Mesenchymal stem cell (in vitro differentiated cells and primary cell): ENCODE measurements around the gene CAPSL.

Experiments
- DNase-seq: peaks from one replicate; pipeline ENCODE4 v3.0.0-alpha.2; 2013
- H2AFZ ChIP-seq: one replicate; pipeline ENCODE4 v1.6.1; 2013; ENCODE audit warnings: low read depth, mild to moderate bottlenecking, control low read depth, inconsistent platforms, low read length, moderate library complexity
- H2AK5ac ChIP-seq: 2 replicates; pipeline ENCODE4 v1.6.1; 2013; ENCODE audit warnings: low read length, moderate library complexity, mild to moderate bottlenecking, inconsistent platforms; ENCODE audit not compliant: severe bottlenecking
- H2BK120ac ChIP-seq: one replicate; pipeline ENCODE4 v1.6.1; 2013; ENCODE audit warnings: low read depth, mild to moderate bottlenecking, inconsistent platforms, low read length, moderate library complexity
- H2BK12ac ChIP-seq, 2 experiments: one replicate each; pipeline ENCODE4 v1.6.1; 2013; ENCODE audit warnings: inconsistent platforms in 2 of 2, low read length in 2 of 2, mild to moderate bottlenecking in 2 of 2, moderate library complexity in 2 of 2, control low read depth in 1 of 2
- H2BK15ac ChIP-seq: one replicate; pipeline ENCODE4 v1.6.1; 2013; ENCODE audit warnings: mild to moderate bottlenecking, low read depth, inconsistent platforms; ENCODE audit not compliant: poor library complexity, severe bottlenecking
- H2BK5ac ChIP-seq: 2 replicates; pipeline ENCODE4 v1.6.1; 2013; ENCODE audit warnings: low read depth, mild to moderate bottlenecking, low read length, control low read depth, inconsistent platforms; ENCODE audit not compliant: poor library complexity, severe bottlenecking
- H3K14ac ChIP-seq, 2 experiments: one replicate each; pipeline ENCODE4 v1.6.1; 2013; ENCODE audit warnings: inconsistent platforms in 2 of 2, low read length in 2 of 2, control low read depth in 1 of 2, mild to moderate bottlenecking in 1 of 2, moderate library complexity in 1 of 2
- H3K18ac ChIP-seq, 2 experiments: one replicate each; pipeline ENCODE4 v1.6.1; 2013; ENCODE audit warnings: inconsistent platforms in 2 of 2, low read length in 2 of 2, control low read depth in 1 of 2, low read depth in 1 of 2, mild to moderate bottlenecking in 1 of 2
- H3K23ac ChIP-seq, 2 experiments: one replicate each; pipeline ENCODE4 v1.6.1; 2013; ENCODE audit warnings: inconsistent platforms in 2 of 2, low read length in 2 of 2, mild to moderate bottlenecking in 2 of 2, moderate library complexity in 2 of 2, control low read depth in 1 of 2
- H3K27ac ChIP-seq: 2 replicates; pipeline ENCODE4 v1.5.1; 2013; ENCODE audit warnings: mild to moderate bottlenecking, moderate library complexity, low read length, control low read depth, inconsistent platforms; ENCODE audit not compliant: poor library complexity, severe bottlenecking
- H3K27me3 ChIP-seq, 2 experiments: 2 replicates each; pipeline versions ENCODE4 v1.6.1 to v1.7.0; 2013; ENCODE audit warnings: low read length in 2 of 2, mild to moderate bottlenecking in 2 of 2, moderate library complexity in 2 of 2, control low read depth in 1 of 2, inconsistent platforms in 1 of 2; ENCODE audit not compliant: control insufficient read depth in 1 of 2, insufficient read depth in 1 of 2
- H3K36me3 ChIP-seq, 2 experiments: 2 replicates each; pipeline versions ENCODE4 v1.6.1 to v1.7.0; 2013; ENCODE audit warnings: low read length in 2 of 2, control low read depth in 1 of 2, inconsistent platforms in 1 of 2, low read depth in 1 of 2, mild to moderate bottlenecking in 1 of 2; ENCODE audit not compliant: insufficient read depth in 2 of 2, control insufficient read depth in 1 of 2
- H3K4ac ChIP-seq, 2 experiments: one replicate each; pipeline ENCODE4 v1.6.1; 2013; ENCODE audit warnings: inconsistent platforms in 2 of 2, low read length in 2 of 2, mild to moderate bottlenecking in 2 of 2, moderate library complexity in 2 of 2, control low read depth in 1 of 2, low read depth in 1 of 2
- H3K4me1 ChIP-seq: 2 replicates; pipeline ENCODE4 v1.6.1; 2013; ENCODE audit warnings: low read depth, low read length, control low read depth; ENCODE audit not compliant: control insufficient read depth, insufficient read depth
- H3K4me2 ChIP-seq: 2 replicates; pipeline ENCODE4 v1.6.1; 2013; ENCODE audit warnings: low read length, mild to moderate bottlenecking, inconsistent platforms; ENCODE audit not compliant: poor library complexity, severe bottlenecking
- H3K4me3 ChIP-seq, 2 experiments: 2 replicates each; pipeline versions ENCODE4 v1.5.1 to v1.7.0; 2013; ENCODE audit warnings: low read length in 2 of 2, mild to moderate bottlenecking in 2 of 2, control low read depth in 1 of 2, low read depth in 1 of 2; ENCODE audit not compliant: insufficient read depth in 1 of 2
- H3K79me1 ChIP-seq: replicated peaks from 2 replicates; pipeline ENCODE4 v1.6.1; 2013; ENCODE audit warnings: mild to moderate bottlenecking, control low read depth, low read length, inconsistent platforms; ENCODE audit not compliant: poor library complexity, severe bottlenecking
- H3K9ac ChIP-seq: 2 replicates; pipeline ENCODE4 v1.7.0; 2013; ENCODE audit warnings: mild to moderate bottlenecking, low read length, moderate library complexity
- H3K9me3 ChIP-seq: 2 replicates; pipeline ENCODE4 v1.7.0; 2013; ENCODE audit warnings: mild to moderate bottlenecking, low read length; ENCODE audit not compliant: control insufficient read depth
- H4K8ac ChIP-seq: one replicate; pipeline ENCODE4 v1.6.1; 2013; ENCODE audit warnings: inconsistent platforms, mild to moderate bottlenecking, low read length, moderate library complexity
- H4K91ac ChIP-seq: one replicate; pipeline ENCODE4 v1.6.1; 2013; ENCODE audit warnings: mild to moderate bottlenecking, low read length, inconsistent platforms
- WGBS: methylation state at CpG from one replicate; pipeline ENCODE4 v1.1.7; 2013; ENCODE audit warnings: mixed read lengths; 5-methylcytosine and 5-hydroxymethylcytosine counted together

Gene CAPSL

GRCh38 chr5:35878079-35878478 is 60.3 kb downstream of the CAPSL start:
- Histone ChIP-seq H2AFZ (no peak overlapping the region), H3K4me1 (no peaks in the 10 kb centered on the region), H2BK12ac (no peak overlapping the region), H3K4ac (no peak overlapping the region), H4K91ac (no peak overlapping the region), H3K18ac (no peak overlapping the region), H3K23ac (no peak overlapping the region), H2BK15ac (no peak overlapping the region), H2BK5ac (no peak overlapping the region), H3K27ac (no peak overlapping the region), H3K9ac (no peak overlapping the region), H2BK120ac (no peak overlapping the region), H3K4me2 (no peak overlapping the region), H3K9me3 (no peaks in the 10 kb centered on the region), H3K79me1 (no peaks in the 10 kb centered on the region), H2AK5ac (no peak overlapping the region), H3K27me3 (no peaks in the 10 kb centered on the region), H4K8ac (no peak overlapping the region), H3K4me3 (no peak overlapping the region), H3K36me3 (no peaks in the 10 kb centered on the region), H3K14ac (no peak overlapping the region)
- DNase-seq: no peak

GRCh38 chr5:35877655-35878054 is 60.8 kb downstream of the CAPSL start:
- Histone ChIP-seq H2BK120ac (no peak overlapping the region), H3K4ac (no peak overlapping the region), H3K18ac (peak overlapping the region in 1 of 2 experiments; percentile 33), H3K79me1 (no peaks in the 10 kb centered on the region), H3K4me2 (no peak overlapping the region), H2BK15ac (no peak overlapping the region), H3K27me3 (no peaks in the 10 kb centered on the region), H3K4me1 (no peaks in the 10 kb centered on the region), H3K23ac (no peak overlapping the region), H3K9me3 (no peaks in the 10 kb centered on the region), H3K9ac (no peak overlapping the region), H2AK5ac (no peak overlapping the region), H3K36me3 (no peaks in the 10 kb centered on the region), H3K14ac (no peak overlapping the region), H4K91ac (no peak overlapping the region), H2BK5ac (no peak overlapping the region), H2AFZ (no peak overlapping the region), H3K27ac (no peak overlapping the region), H2BK12ac (no peak overlapping the region), H3K4me3 (no peak overlapping the region), H4K8ac (no peak overlapping the region)
- peak; percentile 46 for DNase-seq
- 92% methylated on average over 2 of the region's 2 CpGs for WGBS

- WGBS: 0% methylated on average over 1 of the region's 3 CpGs
- H2BK5ac ChIP-seq: no peak overlapping the region
- no peaks in the 10 kb centered on the region for H3K36me3 ChIP-seq
Measured at GRCh38 chr5:35876922-35877321, 61.5 kb downstream of the CAPSL start.

GRCh38 chr5:35876454-35876853 is 62.0 kb downstream of the CAPSL start:
- no peaks in the 10 kb centered on the region for H3K36me3 ChIP-seq
- no peak overlapping the region for H4K8ac ChIP-seq
- H3K4me1 ChIP-seq: no peaks in the 10 kb centered on the region
- H2BK120ac ChIP-seq: no peak overlapping the region
- H2AK5ac ChIP-seq: no peak overlapping the region
- no peak overlapping the region for H3K4me3 ChIP-seq
- no peak overlapping the region for H3K27ac ChIP-seq
- H3K79me1 ChIP-seq: no peaks in the 10 kb centered on the region
- H3K14ac ChIP-seq: no peak overlapping the region
- 95% methylated on average over 2 of the region's 2 CpGs for WGBS
- no peak overlapping the region for H3K4me2 ChIP-seq
- no peak overlapping the region for H3K18ac ChIP-seq
- peak overlapping the region in 1 of 2 experiments; percentile 20 for H3K4ac ChIP-seq
- no peaks in the 10 kb centered on the region for H3K9me3 ChIP-seq
- H4K91ac ChIP-seq: no peak overlapping the region
- DNase-seq: no peak
- no peak overlapping the region for H2BK15ac ChIP-seq
- peak overlapping the region in 1 of 2 experiments; percentile 10 for H2BK12ac ChIP-seq
- H3K27me3 ChIP-seq: no peaks in the 10 kb centered on the region
- H2BK5ac ChIP-seq: no peak overlapping the region
- no peak overlapping the region for H3K23ac ChIP-seq
- no peak overlapping the region for H3K9ac ChIP-seq
- no peak overlapping the region for H2AFZ ChIP-seq

More at GRCh38 chr5:35876922-35877321, 61.5 kb downstream of the CAPSL start:
- Histone ChIP-seq H3K4me2 (no peak overlapping the region), H3K23ac (no peak overlapping the region), H2BK15ac (no peak overlapping the region), H3K79me1 (no peaks in the 10 kb centered on the region), H2AK5ac (no peak overlapping the region), H4K91ac (no peak overlapping the region), H3K4me1 (no peaks in the 10 kb centered on the region), H3K27ac (no peak overlapping the region), H2BK12ac (no peak overlapping the region), H2AFZ (no peak overlapping the region), H3K4ac (no peak overlapping the region), H4K8ac (no peak overlapping the region), H3K9me3 (no peaks in the 10 kb centered on the region), H3K14ac (no peak overlapping the region), H3K18ac (no peak overlapping the region), H3K9ac (no peak overlapping the region), H3K27me3 (no peaks in the 10 kb centered on the region), H3K4me3 (no peak overlapping the region), H2BK120ac (no peak overlapping the region)
- peak; percentile 84 for DNase-seq
